Glutamatergic neuron (in vitro differentiated cells): Measurements from ENCODE around the gene UCP2. TPM values are rescaled to one million over a fixed set of nuclear protein-coding genes. Genes with fewer than 3 reads are reported as not detected.
"Not testable (repeated sequence)": the region's sequence is repeated elsewhere in the genome, so short reads cannot be mapped to it uniquely, and the experiment has no call there.

Experiments
- DNase-seq: peaks from one replicate; pipeline ENCODE4 v3.0.0; 2022
- H3K27ac Mint-ChIP-seq: one replicate; pipeline ENCODE4 v1.8.0; 2020; ENCODE audit warnings: mild to moderate bottlenecking, mixed read lengths, inconsistent platforms; ENCODE audit not compliant: unreplicated experiment
- H3K27me3 Mint-ChIP-seq: one replicate; pipeline ENCODE4 v1.8.0; 2020; ENCODE audit warnings: mild to moderate bottlenecking, moderate library complexity, mixed read lengths, inconsistent platforms; ENCODE audit not compliant: unreplicated experiment
- H3K36me3 Mint-ChIP-seq: one replicate; pipeline ENCODE4 v1.8.0; 2020; ENCODE audit warnings: mild to moderate bottlenecking, mixed read lengths, inconsistent platforms; ENCODE audit not compliant: unreplicated experiment
- H3K4me1 Mint-ChIP-seq: one replicate; pipeline ENCODE4 v1.8.0; 2020; ENCODE audit warnings: mild to moderate bottlenecking, low read depth, mixed read lengths, inconsistent platforms; ENCODE audit not compliant: unreplicated experiment
- H3K4me3 Mint-ChIP-seq: one replicate; pipeline ENCODE4 v1.8.0; 2020; ENCODE audit warnings: mild to moderate bottlenecking, mixed read lengths, inconsistent platforms; ENCODE audit not compliant: unreplicated experiment
- H3K9me3 Mint-ChIP-seq: one replicate; pipeline ENCODE4 v1.8.0; 2020; ENCODE audit warnings: mild to moderate bottlenecking, moderate library complexity, mixed read lengths, inconsistent platforms; ENCODE audit not compliant: unreplicated experiment
- CTCF ChIP-seq: fragments of 200-600 bp; sonication (generic); IDR thresholded peaks from one replicate; pipeline ENCODE4 v1.5.0; 2021; ENCODE audit not compliant: partially characterized antibody, unreplicated experiment
- total RNA-seq: library from RNA; stranded (reverse); fragmentation: NEBNext Ultra II Directional; extraction: Animal tissue kit (Norgen Biotek cat#: 25700); gene quantifications from one replicate; pipeline ENCODE4 v1.2.1, GENCODE V29; 2021; ENCODE audit not compliant: unreplicated experiment

The UCP2 gene
- total RNA-seq, 1 donor from 2014 or later: 91.1 TPM

DNA sequence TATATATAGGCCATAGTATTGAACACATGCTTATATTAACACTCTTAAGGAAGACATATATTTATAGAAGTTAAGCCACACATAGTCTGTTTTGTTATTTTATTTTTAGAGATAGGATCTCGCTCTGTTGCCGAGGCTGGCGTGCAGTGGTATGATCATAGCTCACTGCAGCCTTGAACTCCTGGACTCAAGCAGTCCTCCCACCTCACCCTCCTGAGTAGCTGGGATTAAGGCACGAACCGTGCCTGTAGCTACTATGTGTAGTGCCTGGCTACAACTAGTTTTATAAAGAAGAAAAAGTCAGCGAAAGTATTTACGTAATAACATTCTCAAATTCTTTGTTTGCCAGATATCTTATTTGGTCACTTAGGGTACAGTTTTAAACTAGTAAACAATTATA, 5.6 kb upstream of the UCP2 start:
- no peak for DNase-seq
- H3K4me3 Mint-ChIP-seq: no peak overlapping the region
- peaks cover 4% of the 10 kb centered on the region for H3K9me3 Mint-ChIP-seq
- H3K4me1 Mint-ChIP-seq: peaks cover 13% of the 10 kb centered on the region
- no peaks in the 10 kb centered on the region for H3K36me3 Mint-ChIP-seq
- H3K27me3 Mint-ChIP-seq: peaks cover 5% of the 10 kb centered on the region
- no peak for TF ChIP-seq CTCF
- H3K27ac Mint-ChIP-seq: no peak overlapping the region

- H3K36me3 Mint-ChIP-seq, DNase-seq, H3K4me3 Mint-ChIP-seq, H3K27ac Mint-ChIP-seq: not testable (repeated sequence)
- H3K9me3 Mint-ChIP-seq: peaks cover 14% of the 10 kb centered on the region
- peaks cover 20% of the 10 kb centered on the region for H3K4me1 Mint-ChIP-seq
- peaks cover 11% of the 10 kb centered on the region for H3K27me3 Mint-ChIP-seq
Measured at GRCh38 chr11:73985661-73986060, 3.0 kb upstream of the UCP2 start.

GRCh38 chr11:73983741-73984538, 1.3 kb upstream of the UCP2 start:
- Mint-ChIP-seq H3K4me1 (peaks cover 30% of the 10 kb centered on the region), H3K27me3 (peaks cover 11% of the 10 kb centered on the region), H3K9me3 (peaks cover 14% of the 10 kb centered on the region), H3K27ac (peak overlapping the region; percentile 90), H3K36me3 (no peaks in the 10 kb centered on the region), H3K4me3 (peak overlapping the region; percentile 100)
- DNase-seq: peak; percentile 49
- TF ChIP-seq CTCF: no peak

- no peak for TF ChIP-seq CTCF
- H3K4me3 Mint-ChIP-seq: peak overlapping the region; percentile 100
- H3K27ac Mint-ChIP-seq: peak overlapping the region; percentile 100
Measured at GRCh38 chr11:73982990-73983740, 522 bp upstream of the UCP2 start.

GRCh38 chr11:73981051-73981805, 1.4 kb downstream of the UCP2 start:
- H3K4me1 Mint-ChIP-seq: peaks cover 31% of the 10 kb centered on the region
- no peak for TF ChIP-seq CTCF
- peak overlapping the region; percentile 96 for H3K4me3 Mint-ChIP-seq
- peaks cover 14% of the 10 kb centered on the region for H3K9me3 Mint-ChIP-seq
- H3K27ac Mint-ChIP-seq: peak overlapping the region; percentile 91
- peaks cover 7% of the 10 kb centered on the region for H3K36me3 Mint-ChIP-seq
- peaks cover 11% of the 10 kb centered on the region for H3K27me3 Mint-ChIP-seq
- no peak for DNase-seq

More at GRCh38 chr11:73982990-73983740, 522 bp upstream of the UCP2 start:
- Mint-ChIP-seq H3K27me3 (peaks cover 11% of the 10 kb centered on the region), H3K9me3 (peaks cover 14% of the 10 kb centered on the region), H3K4me1 (peaks cover 31% of the 10 kb centered on the region), H3K36me3 (no peaks in the 10 kb centered on the region)
- peak; percentile 97 for DNase-seq
